ENCODE measurements around the gene DENND4C.

GRCh38 chr9:19284729-19285128 lies 54.2 kb downstream of the DENND4C start:
- TF ChIP-seq CTCF (IDR thresholded peaks at IDR 0.05) (no peak), POLR2A (IDR thresholded peaks at IDR 0.05) (no peak)

Data from body of pancreas (tissue), 4 donors.